Activated CD8-positive, alpha-beta memory T cell treated with anti-CD3 and anti-CD28 coated beads for 1 hour (primary cell): ENCODE measurements around the gene SLC31A2.
"Not testable (repeated sequence)": the region's sequence is repeated elsewhere in the genome, so short reads cannot be mapped to it uniquely, and the experiment has no call there.

Experiments
- DNase-seq, 2 donors: peaks; one replicate each; pipeline ENCODE4 v3.0.0-alpha.2; 2020; ENCODE audit warnings: low read depth in 1 of 2; ENCODE audit errors: extremely low read depth in 1 of 2

Gene SLC31A2

GRCh38 chr9:113150670-113151611, at the start of gene SLC31A2:
Gene SLC31A2 (plus strand): TSS chr9:113151007. CDS start chr9:113151075, 68 bp downstream.
- DNase-seq, result peak; percentile 53 to 83

GRCh38 chr9:113105345-113105744, 45.5 kb upstream of the SLC31A2 start:
- not testable (repeated sequence) for DNase-seq

- DNase-seq, result not testable (repeated sequence)
Measured at GRCh38 chr9:113111065-113111951, 39.5 kb upstream of the SLC31A2 start.

- DNase-seq, result not testable (repeated sequence)
Measured at GRCh38 chr9:113112706-113113510, 37.9 kb upstream of the SLC31A2 start.

GRCh38 chr9:113118829-113119228, 32.0 kb upstream of the SLC31A2 start:
- DNase-seq, result not testable (repeated sequence)

- DNase-seq, result no peak
Measured at GRCh38 chr9:113125386-113126035, 25.3 kb upstream of the SLC31A2 start.

GRCh38 chr9:113129466-113129865, 21.3 kb upstream of the SLC31A2 start:
- no peak for DNase-seq

GRCh38 chr9:113129884-113130283, 20.9 kb upstream of the SLC31A2 start:
- no peak for DNase-seq

- DNase-seq, result no peak
Measured at GRCh38 chr9:113131689-113132151, 19.1 kb upstream of the SLC31A2 start.

GRCh38 chr9:113137196-113138168, 13.3 kb upstream of the SLC31A2 start:
- DNase-seq, result no peak

- no peak for DNase-seq
Measured at GRCh38 chr9:113138760-113139159, 12.0 kb upstream of the SLC31A2 start.

- no peak for DNase-seq
Measured at GRCh38 chr9:113139225-113139829, 11.5 kb upstream of the SLC31A2 start.

- DNase-seq, result no peak
Measured at GRCh38 chr9:113139953-113140352, 10.9 kb upstream of the SLC31A2 start.

- DNase-seq, result not testable (repeated sequence)
Measured at GRCh38 chr9:113140896-113141295, 9.9 kb upstream of the SLC31A2 start.

GRCh38 chr9:113143432-113144227, 7.2 kb upstream of the SLC31A2 start:
- DNase-seq, result no peak

- no peak for DNase-seq
Measured at GRCh38 chr9:113148372-113148705, 2.5 kb upstream of the SLC31A2 start.

GRCh38 chr9:113148781-113149510, 1.9 kb upstream of the SLC31A2 start:
- no peak for DNase-seq
